OCI-LY3 (cell line): ENCODE measurements around the gene MAN2A2.

Experiments used
- H2AFZ ChIP-seq: fragments of 200-600, 300-600 bp; shearing (Covaris generic); 2 replicates; pipeline ENCODE4 v1.6.0; 2014; ENCODE audit warnings: antibody characterized with exemption, low read depth, low read length
- H3K27ac ChIP-seq: fragments of 200-600, 300-600 bp; sonication (generic); 2 replicates; pipeline ENCODE4 v1.5.1; 2014; ENCODE audit warnings: mild to moderate bottlenecking, low read length, moderate library complexity, mixed read lengths
- H3K27me3 ChIP-seq: fragments of 200-600, 300-600 bp; sonication (generic); 2 replicates; pipeline ENCODE4 v1.6.1; 2014; ENCODE audit warnings: low read depth, low read length, mixed read lengths
- H3K36me3 ChIP-seq: fragments of 200-600, 300-600 bp; sonication (generic); replicated peaks from 2 replicates; pipeline ENCODE3; 2014; ENCODE audit warnings: low read depth, low read length, mixed read lengths
- H3K4me1 ChIP-seq: fragments of 300-600, 200-600 bp; sonication (generic); 2 replicates; pipeline ENCODE4 v1.6.1; 2014; ENCODE audit warnings: low read length, mixed read lengths
- H3K4me2 ChIP-seq: fragments of 200-600, 300-600 bp; sonication (generic); 2 replicates; pipeline ENCODE4 v1.6.1; 2014; ENCODE audit warnings: low read length, mixed read lengths
- H3K4me3 ChIP-seq: fragments of 300-600, 200-600 bp; sonication (generic); 2 replicates; pipeline ENCODE4 v1.5.1; 2014; ENCODE audit warnings: antibody characterized with exemption, mild to moderate bottlenecking, low read length, moderate library complexity
- H3K79me2 ChIP-seq: fragments of 300-600, 200-600 bp; shearing (Covaris generic); 2 replicates; pipeline ENCODE4 v1.6.1; 2014; ENCODE audit warnings: mild to moderate bottlenecking, low read length, mixed read lengths
- H3K9ac ChIP-seq: fragments of 300-600, 200-600 bp; shearing (Covaris generic); 2 replicates; pipeline ENCODE4 v1.6.0; 2014; ENCODE audit warnings: mild to moderate bottlenecking, low read length, moderate library complexity
- H3K9me3 ChIP-seq: fragments of 200-600, 300-600 bp; shearing (Covaris generic); 2 replicates; pipeline ENCODE4 v1.6.1; 2014; ENCODE audit warnings: low read length, mixed read lengths; ENCODE audit not compliant: insufficient read depth
- H4K20me1 ChIP-seq: fragments of 200-600, 300-600 bp; sonication (generic); 2 replicates; pipeline ENCODE4 v1.6.1; 2016; ENCODE audit warnings: low read length, mixed read lengths; ENCODE audit not compliant: insufficient read depth
- CTCF ChIP-seq: fragments of 200-600, 300-600 bp; sonication (generic); IDR thresholded peaks from 2 replicates; pipeline ENCODE4 v1.5.1; 2014; ENCODE audit warnings: antibody characterized with exemption, low read length, low read depth
- EZH2phosphoT487 ChIP-seq: fragments of 200-600 bp; shearing (Covaris generic); IDR thresholded peaks from 2 replicates; pipeline ENCODE4 v1.6.1; 2018; ENCODE audit warnings: antibody characterized with exemption, mixed run types, low read depth

Gene MAN2A2

GRCh38 chr15:90862964-90863778 lies 39.9 kb upstream of the MAN2A2 start:
- Histone ChIP-seq H3K4me2 (no peak overlapping the region), H4K20me1 (no peaks in the 10 kb centered on the region), H2AFZ (no peak overlapping the region), H3K4me3 (no peak overlapping the region), H3K36me3 (no peaks in the 10 kb centered on the region), H3K4me1 (no peaks in the 10 kb centered on the region), H3K79me2 (no peaks in the 10 kb centered on the region), H3K9ac (no peak overlapping the region), H3K27ac (no peak overlapping the region), H3K27me3 (peaks cover 18% of the 10 kb centered on the region), H3K9me3 (no peaks in the 10 kb centered on the region)
- no peak for TF ChIP-seq EZH2phosphoT487
- no peak for TF ChIP-seq CTCF

GRCh38 chr15:90863987-90864386 lies 39.1 kb upstream of the MAN2A2 start:
- H3K4me2 ChIP-seq: no peak overlapping the region

GRCh38 chr15:90864507-90864906 lies 38.6 kb upstream of the MAN2A2 start:
- no peak overlapping the region for H2AFZ ChIP-seq
- peaks cover 5% of the 10 kb centered on the region for H3K4me1 ChIP-seq
- no peaks in the 10 kb centered on the region for H3K9me3 ChIP-seq
- no peaks in the 10 kb centered on the region for H4K20me1 ChIP-seq
- no peaks in the 10 kb centered on the region for H3K36me3 ChIP-seq
- peaks cover 18% of the 10 kb centered on the region for H3K27me3 ChIP-seq
- TF ChIP-seq EZH2phosphoT487: no peak
- no peak for TF ChIP-seq CTCF
- H3K79me2 ChIP-seq: no peaks in the 10 kb centered on the region
- H3K9ac ChIP-seq: no peak overlapping the region
- no peak overlapping the region for H3K4me3 ChIP-seq
- no peak overlapping the region for H3K4me2 ChIP-seq
- no peak overlapping the region for H3K27ac ChIP-seq

More at GRCh38 chr15:90863987-90864386, 39.1 kb upstream of the MAN2A2 start:
- TF ChIP-seq EZH2phosphoT487: no peak
- TF ChIP-seq CTCF: no peak
- no peaks in the 10 kb centered on the region for H3K79me2 ChIP-seq
- H3K27me3 ChIP-seq: peaks cover 18% of the 10 kb centered on the region
- no peak overlapping the region for H3K9ac ChIP-seq
- no peaks in the 10 kb centered on the region for H3K9me3 ChIP-seq
- H3K36me3 ChIP-seq: no peaks in the 10 kb centered on the region
- no peak overlapping the region for H3K4me3 ChIP-seq
- H2AFZ ChIP-seq: no peak overlapping the region
- peaks cover under 1% of the 10 kb centered on the region; the same call in 1 of the 2 replicates for H3K4me1 ChIP-seq
- H4K20me1 ChIP-seq: no peaks in the 10 kb centered on the region
- H3K27ac ChIP-seq: no peak overlapping the region

- TF ChIP-seq EZH2phosphoT487 (no peak), CTCF (no peak)
- Histone ChIP-seq H3K4me2 (no peak overlapping the region), H3K9ac (no peak overlapping the region), H3K9me3 (no peaks in the 10 kb centered on the region), H4K20me1 (no peaks in the 10 kb centered on the region), H3K36me3 (no peaks in the 10 kb centered on the region), H3K79me2 (no peaks in the 10 kb centered on the region), H3K27ac (no peak overlapping the region), H3K27me3 (peaks cover 18% of the 10 kb centered on the region), H3K4me3 (no peak overlapping the region), H3K4me1 (peaks cover 17% of the 10 kb centered on the region), H2AFZ (no peak overlapping the region)
These were observed 37.4 kb upstream of the MAN2A2 start for GRCh38 chr15:90865702-90866101.
